Lower lobe of right lung (tissue), 2 donors: ENCODE data around the gene SND1. TPM values are rescaled to one million over a fixed set of nuclear protein-coding genes. Genes with fewer than 3 reads are reported as not detected.
"Not testable (repeated sequence)": the region's sequence is repeated elsewhere in the genome, so short reads cannot be mapped to it uniquely, and the experiment has no call there.

Experiments
- ATAC-seq, 2 donors: fragments of 200-7000 bp; cut with Tn5 transposase; one replicate each; pipeline ENCODE4 v1.9.1; 2020 to 2022; ENCODE audit warnings: mild to moderate bottlenecking in 2 of 2, moderate library complexity in 2 of 2
- DNase-seq: peaks from one replicate; pipeline ENCODE4 v3.0.0-alpha.2; 2020
- H3K27ac ChIP-seq: fragments of 200-600 bp; one replicate; pipeline ENCODE4 v1.8.0; 2022
- H3K27me3 ChIP-seq: fragments of 200-600 bp; one replicate; pipeline ENCODE4 v1.8.0; 2022; ENCODE audit warnings: low read depth
- H3K36me3 ChIP-seq: fragments of 200-600 bp; one replicate; pipeline ENCODE4 v1.8.0; 2022; ENCODE audit warnings: mild to moderate bottlenecking
- H3K4me1 ChIP-seq: fragments of 200-600 bp; one replicate; pipeline ENCODE4 v1.8.0; 2022
- H3K4me3 ChIP-seq: fragments of 200-600 bp; one replicate; pipeline ENCODE4 v1.8.0; 2022; ENCODE audit warnings: mild to moderate bottlenecking
- H3K9me3 ChIP-seq: fragments of 200-600 bp; one replicate; pipeline ENCODE4 v1.8.0; 2022
- CTCF ChIP-seq: fragments of 200-600 bp; IDR thresholded peaks from one replicate; pipeline ENCODE4 v1.8.0; 2022; ENCODE audit warnings: antibody characterized with exemption, mild to moderate bottlenecking
- intact Hi-C: fragments of 100-400 bp; cut with DNase I; formaldehyde crosslinking; loops from one replicate; pipeline ENCODE4 v1.11.0; 2022
- total RNA-seq: library from RNA; stranded (reverse); fragmentation: NEBNext Ultra II Directional; extraction: Animal tissue kit (Norgen Biotek cat#: 25700); gene quantifications from one replicate; pipeline ENCODE4 v1.2.1, GENCODE V29; 2021
- donor health status: DM: no; HTN: yes; CAD: no; lungs with severe emphysema.

Gene SND1
- total RNA-seq, 1 donor from 2014 or later = 142 TPM

- intact Hi-C loops = no loop called here
- no peak for TF ChIP-seq CTCF
- no peak for DNase-seq
- Histone ChIP-seq H3K27ac (no peak overlapping the region), H3K4me1 (peaks cover 15% of the 10 kb centered on the region), H3K4me3 (no peak overlapping the region), H3K9me3 (no peaks in the 10 kb centered on the region), H3K36me3 (peaks cover 10% of the 10 kb centered on the region), H3K27me3 (no peaks in the 10 kb centered on the region)
- ATAC-seq = peak in 1 of 2 donors; percentile 72
Measured at GRCh38 chr7:127673902-127674301, 21.9 kb downstream of the SND1 start.

- Histone ChIP-seq H3K4me1 (peaks cover 15% of the 10 kb centered on the region), H3K36me3 (peaks cover 10% of the 10 kb centered on the region), H3K27me3 (no peaks in the 10 kb centered on the region), H3K4me3 (no peak overlapping the region), H3K27ac (no peak overlapping the region), H3K9me3 (no peaks in the 10 kb centered on the region)
- no peak for TF ChIP-seq CTCF
- intact Hi-C loops = no loop called here
- DNase-seq (no peak), ATAC-seq (no peak)
Measured at GRCh38 chr7:127674361-127674760, 22.4 kb downstream of the SND1 start.

GRCh38 chr7:127674923-127675322 lies 22.9 kb downstream of the SND1 start:
- H3K4me3 ChIP-seq, H3K27me3 ChIP-seq, intact Hi-C loops, ATAC-seq, H3K9me3 ChIP-seq, H3K27ac ChIP-seq, DNase-seq: not testable (repeated sequence)
- peaks cover 10% of the 10 kb centered on the region for H3K36me3 ChIP-seq
- peaks cover 15% of the 10 kb centered on the region for H3K4me1 ChIP-seq

GRCh38 chr7:127675721-127676120 lies 23.7 kb downstream of the SND1 start:
- peaks cover 15% of the 10 kb centered on the region for H3K4me1 ChIP-seq
- H3K36me3 ChIP-seq = peaks cover 10% of the 10 kb centered on the region
- DNase-seq (no peak), ATAC-seq (no peak)
- H3K4me3 ChIP-seq = no peak overlapping the region
- H3K27ac ChIP-seq = no peak overlapping the region
- intact Hi-C loops = no loop called here
- no peaks in the 10 kb centered on the region for H3K27me3 ChIP-seq
- no peak for TF ChIP-seq CTCF
- H3K9me3 ChIP-seq = peaks cover 8% of the 10 kb centered on the region

- intact Hi-C loops = no loop called here
- DNase-seq = no peak
- no peak for TF ChIP-seq CTCF
- Histone ChIP-seq H3K36me3 (peaks cover 10% of the 10 kb centered on the region), H3K9me3 (peaks cover 8% of the 10 kb centered on the region), H3K27ac (no peak overlapping the region), H3K4me3 (no peak overlapping the region), H3K4me1 (peaks cover 15% of the 10 kb centered on the region), H3K27me3 (no peaks in the 10 kb centered on the region)
- ATAC-seq = no peak
Measured at GRCh38 chr7:127677433-127678230, 25.6 kb downstream of the SND1 start.

- H3K27ac ChIP-seq = no peak overlapping the region
- H3K4me3 ChIP-seq = no peak overlapping the region
- DNase-seq (no peak), ATAC-seq (no peak)
- intact Hi-C loops = no loop called here
- no peak for TF ChIP-seq CTCF
- peaks cover 12% of the 10 kb centered on the region for H3K4me1 ChIP-seq
- no peaks in the 10 kb centered on the region for H3K27me3 ChIP-seq
- peaks cover 8% of the 10 kb centered on the region for H3K9me3 ChIP-seq
- H3K36me3 ChIP-seq = peaks cover 10% of the 10 kb centered on the region
Measured at GRCh38 chr7:127678337-127678736, 26.3 kb downstream of the SND1 start.
